Pancreas (tissue), 10 donors: ENCODE measurements around the gene ARAP2. TPM values are rescaled to one million over a fixed set of nuclear protein-coding genes. Genes with fewer than 3 reads are reported as not detected.

Experiments used
- ATAC-seq, 4 donors: fragments of 200-7000 bp; cut with Tn5 transposase; one replicate each; pipeline versions ENCODE4 v1.8.0 to v1.9.1; 2020; ENCODE audit warnings: mild to moderate bottlenecking in 4 of 4, moderate library complexity in 4 of 4
- DNase-seq, 6 donors: peaks; one replicate each; pipeline ENCODE4 v3.0.0-alpha.2; 2020
- FAIRE-seq: peaks from 2 replicates; lab custom pipeline; 2012; peaks lifted over from hg19 to GRCh38; lab: Jason Lieb, UNC
- H3K27ac ChIP-seq, 4 donors: fragments of 200-600 bp; sonication (generic); 1 replicate in 3 of 4; 2 replicates in 1 of 4; pipeline versions ENCODE4 v1.5.0 to v1.8.0; 2020
- H3K27me3 ChIP-seq, 4 donors: fragments of 200-600 bp; one replicate each; pipeline ENCODE4 v1.8.0; 2021
- H3K36me3 ChIP-seq, 3 donors: fragments of 200-600 bp; sonication (generic) in 1 of 3; one replicate each; pipeline versions ENCODE4 v1.5.0 to v1.8.0; 2020 to 2021
- H3K4me1 ChIP-seq, 3 donors: fragments of 200-600 bp; one replicate each; pipeline ENCODE4 v1.8.0; 2021
- H3K4me3 ChIP-seq, 4 donors: fragments of 200-600 bp; sonication (generic) in 2 of 4; one replicate each; pipeline versions ENCODE4 v1.5.0 to v1.8.0; 2020 to 2021
- H3K9me3 ChIP-seq, 4 donors: fragments of 200-600 bp; one replicate each; pipeline ENCODE4 v1.8.0; 2021
- CTCF ChIP-seq, 4 donors: fragments of 200-600 bp; sonication (generic) in 3 of 4; IDR thresholded peaks; one replicate each; pipeline versions ENCODE4 v1.5.0 to v1.8.0; 2021; ENCODE audit warnings: antibody characterized with exemption in 4 of 4
- WGBS, 2 donors: extraction: QIAGEN DNeasy Blood & Tissue Kit; methylation state at CpG; one replicate each; pipeline ENCODE4 v1.1.7; 2013; 5-methylcytosine and 5-hydroxymethylcytosine counted together
- intact Hi-C, 3 donors: fragments of 100-400 bp; cut with DNase I; formaldehyde crosslinking; loops; one replicate each; pipeline versions ENCODE4 v1.11.1 to v1.14.2; 2022
- polyA plus RNA-seq, 2 donors: library from polyadenylated mRNA; stranded (reverse); fragments of 200-250 nt; gene quantifications; one replicate each; pipeline ENCODE4 v1.2.3, GENCODE V29; 2013
- total RNA-seq, 6 donors: library from RNA; stranded (reverse); fragmentation: NEBNext Ultra II Directional in 4 of 6; extraction: Animal tissue kit (Norgen Biotek cat#: 25700) in 4 of 6; gene quantifications; one replicate each; pipeline versions ENCODE4 v1.2.1 to v1.2.4, GENCODE V29; 2021 to 2023
- donor health status: healthy with polysubstance abuse.
- donor health status: DM: no; HTN: no; CAD: no; lungs with moderate emphysema.
- donor health status: DM: no; HTN: no; CAD: no.
- donor health status: control.
- donor health status: control.
- donor health status: Bipolar disorder and iron deficiency.
- donor health status: DM: yes; HTN: yes; CAD: no.
- donor health status: DM: no; HTN: no; CAD: no.
- donor health status: DM: no; HTN: no; CAD: no.
- donor health status: DM: yes; HTN: yes; CAD: no.

The ARAP2 gene
- total and polyA plus RNA-seq, 8 donors = 3.2 to 14.3 (median 7.7) TPM

GRCh38 chr4:36177946-36178345, 66.4 kb downstream of the ARAP2 start:
- H3K4me3 ChIP-seq = no peak overlapping the region
- H3K27ac ChIP-seq = no peak overlapping the region
- H3K9me3 ChIP-seq = no peaks in the 10 kb centered on the region
- WGBS, 2 donors = 42 to 46% methylated on average over 1 of the region's 1 CpG
- peaks cover 0 to 11% (median 7%) of the 10 kb centered on the region in 3 donors for H3K4me1 ChIP-seq
- ATAC-seq = no peak
- TF ChIP-seq CTCF (IDR thresholded peaks at IDR 0.05) = no peak
- no peak for DNase-seq
- intact Hi-C loops = no loop called here
- H3K27me3 ChIP-seq = no peaks in the 10 kb centered on the region
- H3K36me3 ChIP-seq = no peaks in the 10 kb centered on the region
- no peak for FAIRE-seq

GRCh38 chr4:36174570-36174969, 69.7 kb downstream of the ARAP2 start:
- Histone ChIP-seq H3K27ac (no peak overlapping the region), H3K4me1 (peaks cover 0 to 3% (median 0%) of the 10 kb centered on the region in 3 donors), H3K4me3 (no peak overlapping the region), H3K9me3 (no peaks in the 10 kb centered on the region), H3K36me3 (no peaks in the 10 kb centered on the region), H3K27me3 (no peaks in the 10 kb centered on the region)
- FAIRE-seq (no peak), DNase-seq (no peak), ATAC-seq (no peak)
- intact Hi-C loops = no loop called here
- TF ChIP-seq CTCF (IDR thresholded peaks at IDR 0.05) = no peak

GRCh38 chr4:36173905-36174304, 70.4 kb downstream of the ARAP2 start:
- intact Hi-C loops = no loop called here
- no peak for ATAC-seq
- Histone ChIP-seq H3K27me3 (no peaks in the 10 kb centered on the region), H3K9me3 (no peaks in the 10 kb centered on the region), H3K4me1 (peaks cover 0 to 3% (median 0%) of the 10 kb centered on the region in 3 donors), H3K27ac (no peak overlapping the region), H3K36me3 (no peaks in the 10 kb centered on the region), H3K4me3 (no peak overlapping the region)
- no peak for DNase-seq
- TF ChIP-seq CTCF (IDR thresholded peaks at IDR 0.05) = no peak
- FAIRE-seq = no peak

- ATAC-seq (peak; percentile 60 to 86 (median 68)), DNase-seq (peak in 3 of 6 donors; percentile 16 to 32 (median 18)), FAIRE-seq (no peak)
- H3K27me3 ChIP-seq = no peaks in the 10 kb centered on the region
- H3K4me3 ChIP-seq = no peak overlapping the region
- intact Hi-C loops = no loop called here
- peaks cover 0 to 3% (median 0%) of the 10 kb centered on the region in 3 donors for H3K4me1 ChIP-seq
- no peaks in the 10 kb centered on the region for H3K36me3 ChIP-seq
- TF ChIP-seq CTCF (IDR thresholded peaks at IDR 0.05) = no peak
- WGBS, 2 donors = 27 to 36% methylated on average over 2 of the region's 2 CpGs
- H3K9me3 ChIP-seq = no peaks in the 10 kb centered on the region
- no peak overlapping the region for H3K27ac ChIP-seq
Measured at GRCh38 chr4:36172656-36173055, 71.7 kb downstream of the ARAP2 start.

- DNase-seq (no peak), FAIRE-seq (no peak), ATAC-seq (no peak)
- Histone ChIP-seq H3K4me1 (peaks cover 4 to 5% (median 4%) of the 10 kb centered on the region in 3 donors), H3K36me3 (peaks cover 0 to 11% (median 2%) of the 10 kb centered on the region in 3 donors), H3K27ac (no peak overlapping the region), H3K4me3 (no peak overlapping the region), H3K9me3 (no peaks in the 10 kb centered on the region), H3K27me3 (no peaks in the 10 kb centered on the region)
- 92 to 93% methylated on average over 6 of the region's 6 CpGs for WGBS, 2 donors
- intact Hi-C loops = no loop called here
- TF ChIP-seq CTCF (IDR thresholded peaks at IDR 0.05) = no peak
Measured at GRCh38 chr4:36168127-36168878, 76.0 kb downstream of the ARAP2 start.
